Peyer's patch (tissue), 4 donors: Measurements from ENCODE around the gene WWC1.

Experiments used
- CTCF ChIP-seq, 6 experiments: fragments of 450-650 bp in 4 of 6; fragments of 200-600 bp in 2 of 6; sonication (generic) in 1 of 6; IDR thresholded peaks; one replicate each; pipeline ENCODE4 v1.5.1; 2017 to 2019; ENCODE audit warnings: antibody characterized with exemption in 6 of 6, mild to moderate bottlenecking in 3 of 6, moderate library complexity in 1 of 6
- POLR2A ChIP-seq, 2 donors: fragments of 450-650 bp; IDR thresholded peaks; one replicate each; pipeline ENCODE4 v1.5.1; 2017; ENCODE audit warnings: antibody characterized with exemption in 2 of 2, mild to moderate bottlenecking in 2 of 2, moderate library complexity in 2 of 2

DNA sequence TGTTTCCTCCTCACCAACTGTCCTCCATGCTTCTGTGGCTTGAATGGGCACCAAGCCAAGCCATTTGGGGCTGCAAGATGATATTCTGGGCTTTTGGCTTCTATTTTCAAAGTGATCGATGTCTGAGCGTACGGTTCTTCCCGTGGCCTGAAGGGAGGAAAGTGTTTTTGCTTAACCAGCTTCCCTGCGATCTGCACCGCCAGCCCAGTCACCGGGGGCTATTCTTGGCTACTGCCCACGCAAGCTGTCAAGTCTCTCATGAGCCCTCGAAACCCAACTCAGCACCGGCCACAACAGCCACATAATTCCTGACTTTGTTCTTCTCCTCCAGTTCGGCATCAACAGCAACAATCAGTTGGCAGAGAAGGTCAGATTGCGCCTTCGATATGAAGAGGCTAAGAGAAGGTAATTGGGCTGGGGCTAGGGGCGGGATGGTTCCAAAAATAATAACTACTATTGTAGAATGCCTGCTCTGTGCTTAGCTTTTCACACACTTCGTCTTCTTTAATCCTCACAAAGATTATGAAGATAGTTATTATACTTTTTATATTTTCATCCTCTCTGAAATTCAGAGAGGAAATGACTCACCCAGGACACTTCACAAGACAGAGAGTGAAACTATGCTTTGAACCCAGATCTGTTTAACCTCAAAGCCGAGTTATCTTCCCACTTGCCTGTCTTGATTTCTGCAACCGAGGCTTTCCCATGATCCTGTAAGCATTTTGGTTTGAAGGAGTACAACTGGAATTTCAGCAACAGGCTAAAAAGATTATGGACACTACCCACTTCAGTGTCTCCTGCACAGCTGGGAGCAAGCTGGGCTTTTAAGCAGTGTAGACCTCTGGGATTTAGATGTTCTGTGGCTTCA is 118.4 kb downstream of the WWC1 start:
- TF ChIP-seq CTCF (IDR thresholded peaks at IDR 0.05): no peak
- TF ChIP-seq POLR2A (IDR thresholded peaks at IDR 0.05): no peak
